ENCODE data around the gene LHX8. TPM values are rescaled to one million over a fixed set of nuclear protein-coding genes. Genes with fewer than 3 reads are reported as not detected.

LHX8 gene
- polyA plus RNA-seq, 2 of the 4 experiments (the other 2 are of a cell fraction), result 3.3 to 9.5 TPM

GRCh38 chr1:75208862-75209261, 74.7 kb downstream of the LHX8 start (continued):
- TF ChIP-seq, protein P1, sequence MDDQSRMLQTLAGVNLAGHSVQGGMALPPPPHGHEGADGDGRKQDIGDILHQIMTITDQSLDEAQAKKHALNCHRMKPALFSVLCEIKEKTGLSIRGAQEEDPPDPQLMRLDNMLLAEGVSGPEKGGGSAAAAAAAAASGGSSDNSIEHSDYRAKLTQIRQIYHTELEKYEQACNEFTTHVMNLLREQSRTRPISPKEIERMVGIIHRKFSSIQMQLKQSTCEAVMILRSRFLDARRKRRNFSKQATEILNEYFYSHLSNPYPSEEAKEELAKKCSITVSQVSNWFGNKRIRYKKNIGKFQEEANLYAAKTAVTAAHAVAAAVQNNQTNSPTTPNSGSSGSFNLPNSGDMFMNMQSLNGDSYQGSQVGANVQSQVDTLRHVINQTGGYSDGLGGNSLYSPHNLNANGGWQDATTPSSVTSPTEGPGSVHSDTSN (IDR thresholded peaks at IDR 0.05), result no peak
- TF ChIP-seq EP300 (IDR thresholded peaks at IDR 0.05) (no peak), POLR2A (IDR thresholded peaks at IDR 0.05; ENCODE audit: low read length) (no peak), RARB (CRISPR knock-in tag; IDR thresholded peaks at IDR 0.05) (no peak), ZFP36 (IDR thresholded peaks at IDR 0.05; ENCODE audit: borderline replicate concordance, partially characterized antibody) (no peak), EHF (CRISPR knock-in tag; IDR thresholded peaks at IDR 0.05) (no peak), FOSL2 (IDR thresholded peaks at IDR 0.05) (no peak), FOSL2 (CRISPR knock-in tag; IDR thresholded peaks at IDR 0.05) (no peak), HOXA7 (CRISPR knock-in tag; IDR thresholded peaks at IDR 0.05) (no peak)

Small RNA genes lying within 50 kb of the gene (small RNA-seq; reads per million reads assigned to genes)
- 0 reads per million in 6 experiments for gene RNU6-622P

All from A549 (cell line).